Gastrocnemius medialis (tissue), 4 donors: ENCODE results near the gene CRB2. TPM values are rescaled to one million over a fixed set of nuclear protein-coding genes. Genes with fewer than 3 reads are reported as not detected.

Source experiments
- ATAC-seq, 2 donors: fragments of 150-250 bp; one replicate each; pipeline ENCODE4 v1.9.1; 2016
- DNase-seq, 2 donors: peaks; one replicate each; pipeline ENCODE4 v3.0.0-alpha.2; 2019
- H3K27ac ChIP-seq, 4 donors: fragments of 200-600 bp; sonication (generic); 1 replicate in 1 of 4; 2 replicates in 3 of 4; pipeline ENCODE4 v1.5.1; 2016 to 2018; ENCODE audit warnings: mild to moderate bottlenecking in 2 of 4, moderate library complexity in 1 of 4
- H3K27me3 ChIP-seq, 3 donors: fragments of 200-600 bp; sonication (generic) in 2 of 3; 1 replicate in 1 of 3; 2 replicates in 2 of 3; pipeline versions ENCODE4 v1.5.1 to v1.6.0; 2016 to 2019; ENCODE audit warnings: mild to moderate bottlenecking in 1 of 3, moderate library complexity in 1 of 3
- H3K36me3 ChIP-seq, 2 donors: fragments of 200-600 bp; sonication (generic) in 1 of 2; one replicate each; pipeline ENCODE4 v1.5.1; 2017 to 2018
- H3K4me1 ChIP-seq, 2 donors: fragments of 200-600 bp; sonication (generic) in 1 of 2; one replicate each; pipeline ENCODE4 v1.5.1; 2016 to 2017; ENCODE audit warnings: mild to moderate bottlenecking in 2 of 2
- H3K4me3 ChIP-seq, 4 donors: fragments of 200-600 bp; sonication (generic) in 3 of 4; 1 replicate in 1 of 4; 2 replicates in 3 of 4; pipeline ENCODE4 v1.5.1; 2016 to 2019; ENCODE audit warnings: mild to moderate bottlenecking in 2 of 4
- H3K9me3 ChIP-seq, 3 donors: fragments of 200-600 bp; sonication (generic) in 2 of 3; 1 replicate in 1 of 3; 2 replicates in 2 of 3; pipeline ENCODE4 v1.5.1; 2016 to 2019
- CTCF ChIP-seq, 5 experiments: fragments of 450-650 bp in 3 of 5; fragments of 200-600 bp in 2 of 5; sonication (generic) in 2 of 5; IDR thresholded peaks in 4 of 5; conservative IDR thresholded peaks in 1 of 5; 1 replicate in 4 of 5; 2 replicates in 1 of 5; pipeline ENCODE4 v1.5.1; 2016 to 2019; ENCODE audit warnings: antibody characterized with exemption in 5 of 5, mild to moderate bottlenecking in 3 of 5, moderate library complexity in 3 of 5
- POLR2A ChIP-seq, 2 donors: fragments of 450-650 bp; IDR thresholded peaks; one replicate each; pipeline ENCODE4 v1.6.1; 2017; ENCODE audit warnings: antibody characterized with exemption in 2 of 2, mild to moderate bottlenecking in 2 of 2, moderate library complexity in 2 of 2
- in situ Hi-C, 4 donors: fragments of 200-750 bp; cut with MboI; loops; one replicate each; pipeline versions ENCODE4 v1.15.0 to v1.8.0; 2017; ENCODE audit warnings: low sequenced_read_pairs in 4 of 4
- intact Hi-C: fragments of 100-400 bp; cut with DNase I; formaldehyde crosslinking; loops from one replicate; pipeline ENCODE4 v1.15.1; 2023; ENCODE audit warnings: low total_unique reads
- total RNA-seq, 4 donors: library from RNA; depleted of rRNA; stranded (reverse); fragments of >200 nt; gene quantifications; one replicate each; pipeline versions ENCODE4 v1.1.0 to v1.2.3, GENCODE V29; 2016

CRB2 gene
- total RNA-seq, 4 donors from 2014 or later, result not detected

GRCh38 chr9:123365881-123366528, 10.0 kb downstream of the CRB2 start:
- Histone ChIP-seq H3K36me3 (no peaks in the 10 kb centered on the region), H3K4me3 (no peak overlapping the region), H3K27me3 (peaks cover 0 to 6% (median 5%) of the 10 kb centered on the region in 3 donors), H3K9me3 (no peaks in the 10 kb centered on the region), H3K4me1 (no peaks in the 10 kb centered on the region), H3K27ac (no peak overlapping the region)
- ATAC-seq (no peak), DNase-seq (no peak)
- TF ChIP-seq POLR2A (IDR thresholded peaks at IDR 0.05) (no peak), CTCF (IDR thresholded peaks at IDR 0.05 in 4 of 5, conservative IDR thresholded peaks at IDR 0.05 in 1 of 5) (no peak)
- in situ Hi-C loops, result loop anchor here in 1 of 4 donors (25.0 kb wide), 1 partner anchor 904 kb away; no protein-coding TSS in a partner anchor
- intact Hi-C loops, result no loop called here

- H3K27ac ChIP-seq, result no peak overlapping the region
- no peak for ATAC-seq
- H3K27me3 ChIP-seq, result peaks cover 15 to 19% (median 17%) of the 10 kb centered on the region in 3 donors
- DNase-seq, result no peak
- H3K36me3 ChIP-seq, result no peaks in the 10 kb centered on the region
- no peak overlapping the region for H3K4me3 ChIP-seq
- no peaks in the 10 kb centered on the region for H3K4me1 ChIP-seq
- no peaks in the 10 kb centered on the region for H3K9me3 ChIP-seq
- in situ Hi-C loops, result loop anchor here in 1 of 4 donors (25.0 kb wide), 1 partner anchor 906 kb away; no protein-coding TSS in a partner anchor
- TF ChIP-seq CTCF (IDR thresholded peaks at IDR 0.05 in 4 of 5, conservative IDR thresholded peaks at IDR 0.05 in 1 of 5), result no peak
- TF ChIP-seq POLR2A (IDR thresholded peaks at IDR 0.05), result no peak
- intact Hi-C loops, result no loop called here
These were observed 12.0 kb downstream of the CRB2 start for GRCh38 chr9:123368023-123368422.

GRCh38 chr9:123368536-123369153, 12.6 kb downstream of the CRB2 start:
- no peak for TF ChIP-seq POLR2A (IDR thresholded peaks at IDR 0.05)
- no peak overlapping the region for H3K4me3 ChIP-seq
- intact Hi-C loops, result no loop called here
- no peaks in the 10 kb centered on the region for H3K9me3 ChIP-seq
- ATAC-seq, result no peak
- no peaks in the 10 kb centered on the region for H3K4me1 ChIP-seq
- DNase-seq, result no peak
- no peak overlapping the region for H3K27ac ChIP-seq
- H3K36me3 ChIP-seq, result no peaks in the 10 kb centered on the region
- in situ Hi-C loops, result loop anchor here in 1 of 4 donors (25.0 kb wide), 1 partner anchor 906 kb away; no protein-coding TSS in a partner anchor
- H3K27me3 ChIP-seq, result peaks cover 16 to 20% (median 19%) of the 10 kb centered on the region in 3 donors

- Histone ChIP-seq H3K36me3 (no peaks in the 10 kb centered on the region), H3K27ac (no peak overlapping the region), H3K27me3 (peaks cover 22 to 27% (median 24%) of the 10 kb centered on the region in 3 donors), H3K4me1 (no peaks in the 10 kb centered on the region), H3K9me3 (no peaks in the 10 kb centered on the region), H3K4me3 (no peak overlapping the region)
- in situ Hi-C loops (loop anchor here in 1 of 4 donors (25.0 kb wide), 1 partner anchor 907 kb away; no protein-coding TSS in a partner anchor), intact Hi-C loops (no loop called here)
- TF ChIP-seq POLR2A (IDR thresholded peaks at IDR 0.05) (no peak), CTCF (IDR thresholded peaks at IDR 0.05 in 4 of 5, conservative IDR thresholded peaks at IDR 0.05 in 1 of 5) (no peak)
- ATAC-seq, result no peak
- DNase-seq, result no peak
These were observed 13.3 kb downstream of the CRB2 start for GRCh38 chr9:123369296-123369695.

GRCh38 chr9:123370108-123370507, 14.1 kb downstream of the CRB2 start:
- Histone ChIP-seq H3K27ac (no peak overlapping the region), H3K4me1 (no peaks in the 10 kb centered on the region), H3K9me3 (no peaks in the 10 kb centered on the region), H3K27me3 (peaks cover 30 to 35% (median 32%) of the 10 kb centered on the region in 3 donors), H3K4me3 (no peak overlapping the region), H3K36me3 (no peaks in the 10 kb centered on the region)
- in situ Hi-C loops (loop anchor here in 1 of 4 donors (25.0 kb wide), 1 partner anchor 908 kb away; no protein-coding TSS in a partner anchor), intact Hi-C loops (no loop called here)
- ATAC-seq (no peak), DNase-seq (no peak)
- TF ChIP-seq CTCF (IDR thresholded peaks at IDR 0.05 in 4 of 5, conservative IDR thresholded peaks at IDR 0.05 in 1 of 5) (no peak), POLR2A (IDR thresholded peaks at IDR 0.05) (no peak)
